Measurements from ENCODE around the gene DNAH2. TPM values are rescaled to one million over a fixed set of nuclear protein-coding genes. Genes with fewer than 3 reads are reported as not detected.

Gene DNAH2
- total and polyA plus RNA-seq, 9 of the 15 experiments (the other 6 are each of a cell fraction or from before 2014, with no cell fraction given): 0.03 TPM; not detected in 8

DNA sequence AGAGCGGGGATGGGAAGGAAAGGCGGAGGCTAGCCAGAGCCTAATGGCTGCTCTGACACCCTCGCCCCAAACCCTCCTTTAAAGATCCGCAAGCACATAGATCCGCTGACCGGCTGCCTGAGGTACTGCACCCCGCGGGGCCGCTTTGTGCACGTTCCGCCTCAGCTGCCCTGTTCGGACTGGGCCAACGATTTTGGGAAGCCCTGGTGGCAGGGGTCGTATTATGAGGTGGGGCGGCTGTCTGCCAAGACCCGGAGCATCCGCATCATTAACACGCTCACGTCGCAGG, 140.9 kb downstream of the DNAH2 start (continued):
- TF ChIP-seq, protein P1, sequence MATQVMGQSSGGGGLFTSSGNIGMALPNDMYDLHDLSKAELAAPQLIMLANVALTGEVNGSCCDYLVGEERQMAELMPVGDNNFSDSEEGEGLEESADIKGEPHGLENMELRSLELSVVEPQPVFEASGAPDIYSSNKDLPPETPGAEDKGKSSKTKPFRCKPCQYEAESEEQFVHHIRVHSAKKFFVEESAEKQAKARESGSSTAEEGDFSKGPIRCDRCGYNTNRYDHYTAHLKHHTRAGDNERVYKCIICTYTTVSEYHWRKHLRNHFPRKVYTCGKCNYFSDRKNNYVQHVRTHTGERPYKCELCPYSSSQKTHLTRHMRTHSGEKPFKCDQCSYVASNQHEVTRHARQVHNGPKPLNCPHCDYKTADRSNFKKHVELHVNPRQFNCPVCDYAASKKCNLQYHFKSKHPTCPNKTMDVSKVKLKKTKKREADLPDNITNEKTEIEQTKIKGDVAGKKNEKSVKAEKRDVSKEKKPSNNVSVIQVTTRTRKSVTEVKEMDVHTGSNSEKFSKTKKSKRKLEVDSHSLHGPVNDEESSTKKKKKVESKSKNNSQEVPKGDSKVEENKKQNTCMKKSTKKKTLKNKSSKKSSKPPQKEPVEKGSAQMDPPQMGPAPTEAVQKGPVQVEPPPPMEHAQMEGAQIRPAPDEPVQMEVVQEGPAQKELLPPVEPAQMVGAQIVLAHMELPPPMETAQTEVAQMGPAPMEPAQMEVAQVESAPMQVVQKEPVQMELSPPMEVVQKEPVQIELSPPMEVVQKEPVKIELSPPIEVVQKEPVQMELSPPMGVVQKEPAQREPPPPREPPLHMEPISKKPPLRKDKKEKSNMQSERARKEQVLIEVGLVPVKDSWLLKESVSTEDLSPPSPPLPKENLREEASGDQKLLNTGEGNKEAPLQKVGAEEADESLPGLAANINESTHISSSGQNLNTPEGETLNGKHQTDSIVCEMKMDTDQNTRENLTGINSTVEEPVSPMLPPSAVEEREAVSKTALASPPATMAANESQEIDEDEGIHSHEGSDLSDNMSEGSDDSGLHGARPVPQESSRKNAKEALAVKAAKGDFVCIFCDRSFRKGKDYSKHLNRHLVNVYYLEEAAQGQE (IDR thresholded peaks at IDR 0.05; ENCODE audit: borderline replicate concordance): peak; percentile 25; the same call in 1 of the 2 replicates
- TF ChIP-seq, protein P1 (CRISPR knock-in tag; IDR thresholded peaks at IDR 0.05; ENCODE audit: low read depth): no peak
- TF ChIP-seq, protein P2, sequence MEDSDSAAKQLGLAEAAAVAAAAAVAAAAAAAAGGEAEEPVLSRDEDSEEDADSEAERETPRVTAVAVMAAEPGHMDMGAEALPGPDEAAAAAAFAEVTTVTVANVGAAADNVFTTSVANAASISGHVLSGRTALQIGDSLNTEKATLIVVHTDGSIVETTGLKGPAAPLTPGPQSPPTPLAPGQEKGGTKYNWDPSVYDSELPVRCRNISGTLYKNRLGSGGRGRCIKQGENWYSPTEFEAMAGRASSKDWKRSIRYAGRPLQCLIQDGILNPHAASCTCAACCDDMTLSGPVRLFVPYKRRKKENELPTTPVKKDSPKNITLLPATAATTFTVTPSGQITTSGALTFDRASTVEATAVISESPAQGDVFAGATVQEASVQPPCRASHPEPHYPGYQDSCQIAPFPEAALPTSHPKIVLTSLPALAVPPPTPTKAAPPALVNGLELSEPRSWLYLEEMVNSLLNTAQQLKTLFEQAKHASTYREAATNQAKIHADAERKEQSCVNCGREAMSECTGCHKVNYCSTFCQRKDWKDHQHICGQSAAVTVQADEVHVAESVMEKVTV (CRISPR knock-in tag; IDR thresholded peaks at IDR 0.05): no peak
- TF ChIP-seq ZC3H8 (IDR thresholded peaks at IDR 0.05): no peak
- peak in 2 of 3 experiments; percentile 54 to 65 for TF ChIP-seq YY1 (IDR thresholded peaks at IDR 0.05; ENCODE audit: borderline replicate concordance in 1 of 3, control insufficient read depth in 1 of 3, extremely low read depth in 1 of 3, insufficient read depth in 3 of 3, insufficient read length in 1 of 3, insufficient replicate concordance in 2 of 3, low read depth in 1 of 3, low read length in 2 of 3)
- TF ChIP-seq HDAC8 (tag; IDR thresholded peaks at IDR 0.05): no peak
- TF ChIP-seq BHLHE40 (IDR thresholded peaks at IDR 0.05; ENCODE audit: low read length): peak; percentile 45; the same call in 1 of the 2 replicates
- no peak for TF ChIP-seq HIVEP1 (CRISPR knock-in tag; IDR thresholded peaks at IDR 0.05)
- TF ChIP-seq RBM39 (optimal IDR thresholded peaks at IDR 0.05; ENCODE audit: low read depth, low read length): no peak
- TF ChIP-seq ZNF143 (CRISPR knock-in tag; IDR thresholded peaks at IDR 0.05): no peak
- no peak for TF ChIP-seq HDGF (IDR thresholded peaks at IDR 0.05)
- TF ChIP-seq RAD21 (CRISPR knock-in tag; conservative IDR thresholded peaks at IDR 0.05 in 1 of 2, IDR thresholded peaks at IDR 0.05 in 1 of 2): peak; percentile 29 to 64; a peak in 2 of 4 replicates
- TF ChIP-seq, protein P3, sequence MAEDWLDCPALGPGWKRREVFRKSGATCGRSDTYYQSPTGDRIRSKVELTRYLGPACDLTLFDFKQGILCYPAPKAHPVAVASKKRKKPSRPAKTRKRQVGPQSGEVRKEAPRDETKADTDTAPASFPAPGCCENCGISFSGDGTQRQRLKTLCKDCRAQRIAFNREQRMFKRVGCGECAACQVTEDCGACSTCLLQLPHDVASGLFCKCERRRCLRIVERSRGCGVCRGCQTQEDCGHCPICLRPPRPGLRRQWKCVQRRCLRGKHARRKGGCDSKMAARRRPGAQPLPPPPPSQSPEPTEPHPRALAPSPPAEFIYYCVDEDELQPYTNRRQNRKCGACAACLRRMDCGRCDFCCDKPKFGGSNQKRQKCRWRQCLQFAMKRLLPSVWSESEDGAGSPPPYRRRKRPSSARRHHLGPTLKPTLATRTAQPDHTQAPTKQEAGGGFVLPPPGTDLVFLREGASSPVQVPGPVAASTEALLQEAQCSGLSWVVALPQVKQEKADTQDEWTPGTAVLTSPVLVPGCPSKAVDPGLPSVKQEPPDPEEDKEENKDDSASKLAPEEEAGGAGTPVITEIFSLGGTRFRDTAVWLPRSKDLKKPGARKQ (CRISPR knock-in tag; IDR thresholded peaks at IDR 0.05): no peak
- no peak for TF ChIP-seq SREBF2 (CRISPR knock-in tag; IDR thresholded peaks at IDR 0.05)
- no peak for TF ChIP-seq CREBBP (IDR thresholded peaks at IDR 0.05; ENCODE audit: low read depth, low read length)
- no peak for TF ChIP-seq MYBL2 (IDR thresholded peaks at IDR 0.05; ENCODE audit: low read depth)
- TF ChIP-seq MYBL2 (CRISPR knock-in tag; IDR thresholded peaks at IDR 0.05; ENCODE audit: borderline replicate concordance): no peak
- no peak for TF ChIP-seq ETS2 (tag; IDR thresholded peaks at IDR 0.05; ENCODE audit: borderline replicate concordance, poor library complexity, severe bottlenecking)

Measured in K562 (cell line).